BE2C (cell line): ENCODE results near the gene EEIG2.

Experiments used
- DNase-seq: peaks from one replicate; pipeline ENCODE4 v3.0.0-alpha.2; 2020
- H3K27me3 ChIP-seq: fragments of 250-450 bp; sonication (Bioruptor Pico); 2 replicates; pipeline ENCODE4 v1.5.1; 2020; ENCODE audit warnings: mild to moderate bottlenecking
- H3K36me3 ChIP-seq: fragments of 250-450 bp; sonication (Bioruptor Pico); 2 replicates; pipeline ENCODE4 v1.5.1; 2020; ENCODE audit warnings: mild to moderate bottlenecking
- H3K4me1 ChIP-seq: fragments of 250-450 bp; sonication (Bioruptor Pico); 2 replicates; pipeline ENCODE4 v1.5.1; 2020
- H3K4me3 ChIP-seq: 2 replicates; pipeline ENCODE4 v1.5.1; 2011; ENCODE audit warnings: low read depth, low read length
- H3K9me3 ChIP-seq: fragments of 250-450 bp; sonication (Bioruptor Pico); 2 replicates; pipeline ENCODE4 v1.5.1; 2020
- TF ChIP-seq, protein P1 (sequence below): IDR thresholded peaks from 2 replicates; pipeline ENCODE4 v1.5.1; 2012; ENCODE audit warnings: mild to moderate bottlenecking, low read depth, low read length

Gene EEIG2

DNA sequence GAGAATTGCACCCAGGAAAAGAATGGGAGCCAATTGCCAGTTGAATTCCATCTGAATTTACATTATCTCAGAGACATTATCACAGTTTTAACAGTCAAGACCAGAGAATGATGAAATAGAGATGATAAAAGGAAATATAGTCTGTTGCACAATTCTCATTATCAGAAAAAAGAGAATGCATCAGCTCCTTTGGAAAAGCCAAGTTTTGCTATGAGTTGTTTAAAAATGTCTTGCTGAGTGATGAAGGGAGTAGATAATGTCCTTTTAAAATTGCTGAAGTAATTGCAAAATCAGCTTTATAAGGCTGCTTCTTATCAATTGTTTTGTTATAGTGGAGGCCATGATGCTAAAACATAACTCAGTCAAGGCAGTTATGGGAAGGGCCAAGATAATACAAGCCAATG, 37.9 kb upstream of the EEIG2 start:
- Histone ChIP-seq H3K36me3 (no peaks in the 10 kb centered on the region), H3K4me3 (no peak overlapping the region), H3K9me3 (no peaks in the 10 kb centered on the region), H3K27me3 (peaks cover 28% of the 10 kb centered on the region), H3K4me1 (no peaks in the 10 kb centered on the region)
- TF ChIP-seq, protein P1, sequence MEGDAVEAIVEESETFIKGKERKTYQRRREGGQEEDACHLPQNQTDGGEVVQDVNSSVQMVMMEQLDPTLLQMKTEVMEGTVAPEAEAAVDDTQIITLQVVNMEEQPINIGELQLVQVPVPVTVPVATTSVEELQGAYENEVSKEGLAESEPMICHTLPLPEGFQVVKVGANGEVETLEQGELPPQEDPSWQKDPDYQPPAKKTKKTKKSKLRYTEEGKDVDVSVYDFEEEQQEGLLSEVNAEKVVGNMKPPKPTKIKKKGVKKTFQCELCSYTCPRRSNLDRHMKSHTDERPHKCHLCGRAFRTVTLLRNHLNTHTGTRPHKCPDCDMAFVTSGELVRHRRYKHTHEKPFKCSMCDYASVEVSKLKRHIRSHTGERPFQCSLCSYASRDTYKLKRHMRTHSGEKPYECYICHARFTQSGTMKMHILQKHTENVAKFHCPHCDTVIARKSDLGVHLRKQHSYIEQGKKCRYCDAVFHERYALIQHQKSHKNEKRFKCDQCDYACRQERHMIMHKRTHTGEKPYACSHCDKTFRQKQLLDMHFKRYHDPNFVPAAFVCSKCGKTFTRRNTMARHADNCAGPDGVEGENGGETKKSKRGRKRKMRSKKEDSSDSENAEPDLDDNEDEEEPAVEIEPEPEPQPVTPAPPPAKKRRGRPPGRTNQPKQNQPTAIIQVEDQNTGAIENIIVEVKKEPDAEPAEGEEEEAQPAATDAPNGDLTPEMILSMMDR: no peak
- DNase-seq: no peak

DNA sequence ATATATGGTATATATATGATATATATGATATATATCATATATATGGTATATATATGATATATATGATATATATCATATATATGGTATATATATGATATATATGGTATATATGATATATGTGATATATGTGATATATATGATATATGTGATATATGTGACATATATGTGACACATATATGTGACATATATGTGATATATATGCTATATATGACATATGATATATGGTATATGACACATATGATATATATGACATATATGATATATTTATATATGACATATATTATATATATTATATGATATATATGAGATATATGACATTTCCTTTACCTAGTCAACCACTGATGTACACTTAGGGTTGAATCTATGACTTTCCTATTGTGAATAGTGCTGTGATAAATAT, 36.1 kb upstream of the EEIG2 start:
- 0 out of 2 replicates have a peak, but pooled peaks cover 2% of the 10 kb centered on the region for H3K9me3 ChIP-seq
- no peaks in the 10 kb centered on the region for H3K36me3 ChIP-seq
- no peak for DNase-seq
- TF ChIP-seq, protein P1: no peak
- H3K27me3 ChIP-seq: peaks cover 18% of the 10 kb centered on the region
- no peak overlapping the region for H3K4me3 ChIP-seq
- H3K4me1 ChIP-seq: no peaks in the 10 kb centered on the region

DNA sequence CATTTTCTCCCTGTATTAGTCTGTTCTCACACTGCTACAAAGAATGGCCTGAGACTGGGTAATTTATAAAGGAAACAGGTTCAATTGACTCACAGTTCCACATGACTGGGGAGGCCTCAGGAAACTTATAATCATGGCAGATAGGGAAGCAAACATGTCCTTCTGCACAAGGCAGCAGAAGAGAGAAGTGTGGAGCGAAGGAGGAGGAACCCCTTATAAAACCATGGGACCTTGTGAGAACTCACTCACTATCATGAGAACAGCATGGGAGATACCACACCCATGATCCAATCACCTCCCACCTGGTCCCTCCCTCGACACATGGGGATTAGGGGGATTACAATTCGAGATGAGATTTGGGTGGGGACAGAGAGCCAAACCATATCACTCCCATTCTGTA, 35.2 kb upstream of the EEIG2 start:
- peaks cover 9% of the 10 kb centered on the region; the same call in 1 of the 2 replicates for H3K27me3 ChIP-seq
- 0 out of 2 replicates have a peak, but pooled peaks cover 2% of the 10 kb centered on the region for H3K9me3 ChIP-seq
- H3K4me1 ChIP-seq: no peaks in the 10 kb centered on the region
- no peak overlapping the region for H3K4me3 ChIP-seq
- no peaks in the 10 kb centered on the region for H3K36me3 ChIP-seq
- no peak for DNase-seq
- TF ChIP-seq, protein P1: no peak

DNA sequence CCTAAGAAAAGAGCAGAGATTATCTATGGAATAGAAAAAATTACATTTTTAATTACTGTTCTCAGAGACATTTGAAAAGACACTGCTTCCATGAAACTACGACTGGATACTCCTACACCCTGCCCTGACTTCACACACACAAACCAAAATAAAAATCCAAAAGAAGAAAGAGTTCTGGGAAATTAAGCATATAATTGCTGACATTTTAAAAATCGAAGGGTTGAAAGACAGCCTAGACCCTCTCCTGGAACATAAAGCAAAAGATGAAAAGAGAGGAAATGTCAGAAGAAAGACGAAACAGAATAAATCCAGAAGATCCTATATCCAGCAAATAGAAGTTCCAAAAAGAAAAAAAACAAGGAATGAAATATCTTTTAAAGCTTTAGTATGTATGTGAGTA, 32.8 kb upstream of the EEIG2 start:
- no peak for DNase-seq
- TF ChIP-seq, protein P1: no peak
- 0 out of 2 replicates have a peak, but pooled peaks cover 2% of the 10 kb centered on the region for H3K9me3 ChIP-seq
- peaks cover 9% of the 10 kb centered on the region for H3K27me3 ChIP-seq
- no peak overlapping the region for H3K4me3 ChIP-seq
- no peaks in the 10 kb centered on the region for H3K36me3 ChIP-seq
- H3K4me1 ChIP-seq: no peaks in the 10 kb centered on the region

DNA sequence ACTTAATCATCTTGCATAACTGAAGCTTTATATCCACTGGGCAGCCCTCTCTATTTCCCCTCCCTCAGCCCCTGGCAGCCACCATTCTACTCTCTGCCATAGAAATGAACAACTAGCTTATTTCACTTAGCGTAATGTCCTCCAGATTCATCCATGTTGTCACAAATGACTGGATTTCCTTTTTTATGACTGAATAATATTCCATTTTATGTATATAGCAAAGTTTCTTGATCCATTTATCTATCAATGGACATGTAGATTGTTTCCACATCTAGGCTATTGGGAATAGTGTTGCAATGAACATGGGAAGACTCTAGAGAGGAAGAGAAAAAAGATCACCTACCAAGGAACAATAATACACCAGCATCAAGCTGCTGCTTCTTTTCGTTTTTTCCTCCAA, 32.1 kb upstream of the EEIG2 start:
- TF ChIP-seq, protein P1: no peak
- no peak for DNase-seq
- Histone ChIP-seq H3K4me3 (no peak overlapping the region), H3K27me3 (peaks cover 9% of the 10 kb centered on the region), H3K4me1 (no peaks in the 10 kb centered on the region), H3K9me3 (0 out of 2 replicates have a peak, but pooled peaks cover 2% of the 10 kb centered on the region), H3K36me3 (no peaks in the 10 kb centered on the region)

DNA sequence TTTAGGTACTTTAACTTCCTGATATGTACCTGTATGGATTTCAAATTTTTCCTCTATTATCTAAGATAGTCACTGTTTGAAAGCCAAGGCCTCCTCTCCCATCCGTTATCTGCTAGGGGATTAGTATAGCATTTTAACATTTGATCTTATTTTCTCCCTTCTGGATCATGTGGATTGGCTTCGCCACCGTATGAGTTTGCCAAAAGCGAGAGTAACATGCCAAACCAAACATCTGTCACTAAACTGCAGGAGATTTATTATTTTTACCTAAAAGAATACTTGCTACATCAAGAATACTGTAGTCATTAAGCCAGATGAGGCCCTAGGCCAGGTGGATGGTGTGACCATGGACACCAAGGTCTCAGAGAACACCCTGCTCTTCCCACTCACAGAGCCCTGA, 28.5 kb upstream of the EEIG2 start:
- TF ChIP-seq, protein P1: no peak
- H3K9me3 ChIP-seq: 0 out of 2 replicates have a peak, but pooled peaks cover 2% of the 10 kb centered on the region
- peaks cover 9% of the 10 kb centered on the region for H3K27me3 ChIP-seq

More for the DNA sequence above, 28.5 kb upstream of the EEIG2 start:
- Histone ChIP-seq H3K4me3 (no peak overlapping the region), H3K36me3 (no peaks in the 10 kb centered on the region), H3K4me1 (no peaks in the 10 kb centered on the region)
- DNase-seq: no peak
